ENCODE measurements around the gene ANLN.
"Not testable (repeated sequence)": the region's sequence is repeated elsewhere in the genome, so short reads cannot be mapped to it uniquely, and the experiment has no call there.

Gene ANLN

DNA sequence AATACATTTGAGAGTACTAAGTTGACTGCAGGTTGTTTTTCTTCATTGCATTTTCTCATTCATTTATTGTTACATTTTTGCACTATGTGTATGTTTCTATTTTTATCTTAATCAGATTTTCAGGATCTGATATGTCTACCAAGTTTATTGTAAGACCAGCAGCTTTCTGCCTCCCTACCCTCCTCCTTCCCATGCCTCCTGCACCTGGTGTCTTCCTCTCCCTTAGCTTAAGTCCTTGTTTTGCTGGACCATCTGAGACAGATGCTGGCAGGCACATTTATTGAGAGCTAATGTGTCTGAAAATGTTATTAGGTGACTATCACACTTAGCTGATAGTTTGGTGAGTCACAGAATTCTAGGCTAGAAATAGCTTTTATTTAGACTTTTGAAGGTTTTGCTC lies 79.6 kb downstream of the ANLN start:
- no peak for DNase-seq

DNA sequence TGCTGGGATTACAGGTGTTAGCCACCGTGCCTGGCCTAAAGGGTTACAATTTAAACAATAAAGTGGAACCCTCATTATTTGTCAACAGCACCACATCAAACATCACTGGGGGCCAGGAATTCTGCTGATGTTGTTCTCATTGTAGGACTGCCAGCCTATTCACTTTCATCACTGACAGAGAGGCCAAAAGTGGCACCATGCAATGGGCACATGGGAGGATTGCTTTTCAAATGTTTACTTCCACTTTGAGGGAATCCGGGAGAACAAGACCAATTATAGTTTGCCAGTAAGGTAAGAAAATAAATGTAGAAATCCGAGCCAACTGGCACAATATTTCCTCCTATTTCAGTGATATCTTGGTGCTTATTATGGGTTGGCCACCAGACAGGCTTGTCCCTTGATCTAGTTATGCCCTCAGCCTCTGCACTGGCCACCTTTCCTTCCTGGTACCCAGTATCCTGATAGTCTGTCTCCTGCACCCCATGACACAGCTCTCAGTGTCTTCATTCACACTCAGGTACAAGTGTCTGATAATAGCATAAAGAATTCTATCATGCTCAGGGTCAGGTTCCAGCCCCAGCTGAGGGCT lies 82.6 kb downstream of the ANLN start:
- DNase-seq: no peak

DNA sequence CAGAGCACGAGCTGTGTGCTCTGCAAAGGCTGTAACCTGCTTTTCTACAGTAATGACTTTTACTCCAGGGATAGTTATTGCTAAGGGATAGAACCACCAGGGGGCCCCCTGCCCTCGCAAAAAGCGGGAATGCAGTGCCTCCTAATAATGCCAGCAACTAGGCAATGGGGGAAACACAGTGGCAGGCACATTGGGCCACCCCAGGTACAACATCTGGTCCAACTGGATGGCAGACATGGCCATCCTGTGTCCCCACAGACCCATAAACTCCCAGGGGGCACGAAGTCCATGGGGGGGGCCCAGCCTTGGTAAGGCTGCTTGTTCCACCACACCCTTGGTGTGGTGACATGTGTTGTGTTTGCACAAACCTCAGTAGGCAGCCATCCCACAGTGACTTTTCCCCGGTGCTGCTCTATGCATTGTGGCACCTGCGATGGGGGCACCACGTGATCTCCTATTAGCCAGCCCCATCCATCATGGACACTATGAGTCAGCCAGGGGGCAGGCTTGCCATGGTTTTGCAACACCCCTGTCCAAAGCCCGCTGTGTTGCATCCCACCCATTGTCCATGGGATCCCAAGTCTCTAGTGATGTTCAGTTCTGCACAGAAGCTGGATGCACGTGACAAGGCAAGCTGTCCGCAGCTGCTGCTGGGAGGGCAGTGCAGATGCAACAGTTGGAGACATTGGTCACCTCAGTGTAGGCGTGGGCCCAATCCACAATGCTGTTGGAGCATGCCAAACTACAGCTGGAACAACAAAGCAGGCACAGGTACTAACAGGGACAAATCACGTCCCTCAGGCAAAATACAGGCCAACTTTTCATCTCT lies 84.0 kb downstream of the ANLN start:
- peak in 1 of 2 donors; percentile 22 for DNase-seq

DNA sequence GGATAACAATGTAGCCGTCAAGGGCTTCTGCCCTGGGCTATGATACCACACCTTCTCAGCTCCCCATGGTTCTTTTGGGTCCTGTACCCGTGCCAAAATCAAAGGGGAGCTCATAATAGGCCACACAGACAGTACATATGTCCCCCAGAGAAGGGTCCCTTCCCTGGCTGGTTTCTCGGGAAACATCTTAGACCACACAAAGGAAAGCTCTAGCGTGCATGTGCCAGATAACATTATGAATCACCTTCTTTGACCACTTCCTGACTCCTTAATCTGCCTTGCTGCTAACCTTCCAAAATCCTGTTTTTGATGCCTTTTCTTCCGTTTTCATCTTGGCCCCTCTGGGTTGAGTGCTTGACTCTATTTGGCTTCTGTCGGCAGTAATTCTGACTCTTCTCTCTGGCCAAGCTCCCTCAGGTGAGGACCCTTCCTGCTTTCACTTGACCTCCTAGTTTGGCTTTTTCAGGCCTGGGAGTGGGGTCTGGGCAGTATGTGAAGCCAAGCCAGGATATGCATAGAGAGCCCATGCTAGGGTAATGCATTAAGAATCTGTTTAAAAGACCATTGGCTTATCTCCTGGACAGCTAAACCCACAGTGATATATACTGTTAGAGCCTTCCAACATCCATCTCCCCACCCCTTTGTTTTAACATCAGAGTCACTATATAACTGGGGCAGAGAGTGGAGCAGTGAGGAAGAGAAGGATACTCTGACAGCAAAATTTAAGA lies 84.8 kb downstream of the ANLN start:
- no peak for DNase-seq

DNA sequence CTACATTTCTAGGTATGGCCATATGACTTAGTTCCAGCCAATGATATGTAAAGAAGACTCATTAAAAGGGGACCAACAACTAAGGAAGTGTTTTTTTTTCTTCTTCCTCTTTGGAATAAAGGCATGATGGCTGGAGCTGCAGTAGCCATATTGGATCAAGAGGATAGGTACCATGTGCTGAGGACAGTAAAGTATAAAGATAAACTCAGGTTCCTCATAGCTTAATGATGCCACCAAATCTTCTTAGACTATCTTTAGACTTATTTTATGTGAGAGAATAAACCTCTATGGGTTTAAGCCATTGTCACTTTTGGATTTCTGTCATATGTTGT lies 85.3 kb downstream of the ANLN start:
- DNase-seq: no peak

DNA sequence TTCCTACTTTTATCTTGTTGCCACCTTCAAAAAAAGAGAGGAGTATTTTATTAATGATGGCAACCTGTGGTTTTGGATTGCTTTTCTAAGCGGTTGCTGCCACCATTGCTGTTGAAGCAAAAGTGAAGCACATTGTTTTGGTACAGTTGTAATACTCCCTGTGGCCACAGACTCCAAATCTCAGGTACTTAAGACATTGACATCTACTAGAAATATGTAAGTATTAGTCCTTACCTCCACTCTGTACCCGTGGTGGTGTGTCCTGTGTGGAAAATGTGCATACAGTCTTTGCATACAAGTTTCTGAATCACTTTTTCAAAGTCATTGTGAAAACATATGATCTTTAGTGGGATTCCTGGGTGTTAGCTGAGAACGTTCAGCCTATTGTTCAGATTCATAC lies 85.7 kb downstream of the ANLN start:
- no peak for DNase-seq

DNA sequence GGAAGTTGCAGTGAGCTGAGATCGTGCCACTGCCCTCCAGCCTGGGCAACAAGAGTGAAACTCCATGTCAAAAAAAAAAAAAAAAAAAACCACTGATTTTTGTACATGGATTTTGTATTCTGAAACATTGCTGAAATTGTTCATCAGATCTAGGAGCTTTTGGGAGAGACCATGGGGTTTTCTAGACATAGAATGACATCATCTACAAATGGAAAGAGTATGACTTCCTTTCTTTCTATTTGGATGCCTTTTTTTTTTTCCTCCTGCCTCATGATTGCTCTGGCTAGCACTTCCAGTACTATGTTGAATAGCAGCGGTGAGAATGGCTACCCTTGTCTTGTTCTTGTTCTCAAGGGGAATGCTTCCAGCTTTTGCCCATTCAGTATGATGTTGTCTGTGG lies 89.1 kb downstream of the ANLN start:
- no peak for DNase-seq

DNA sequence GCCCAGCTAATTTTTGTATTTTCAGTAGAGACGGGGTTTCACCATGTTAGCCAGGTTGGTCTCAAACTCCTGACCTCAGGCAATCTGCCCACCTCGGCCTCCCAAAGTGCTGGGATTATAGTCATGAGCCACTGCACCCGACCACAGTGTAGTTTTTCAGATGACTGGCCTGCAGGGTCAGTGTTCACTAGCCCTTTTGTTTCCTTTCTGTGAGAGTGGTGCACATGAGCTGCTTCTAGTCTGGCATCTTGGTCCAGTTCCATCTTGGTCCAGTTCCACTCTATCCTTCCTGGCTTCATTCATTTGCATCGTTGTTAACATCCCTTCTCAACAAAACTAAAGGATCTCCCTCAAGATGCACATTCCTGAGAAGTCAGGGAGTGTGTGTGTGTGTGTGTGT lies 94.2 kb downstream of the ANLN start:
- DNase-seq: not testable (repeated sequence)

DNA sequence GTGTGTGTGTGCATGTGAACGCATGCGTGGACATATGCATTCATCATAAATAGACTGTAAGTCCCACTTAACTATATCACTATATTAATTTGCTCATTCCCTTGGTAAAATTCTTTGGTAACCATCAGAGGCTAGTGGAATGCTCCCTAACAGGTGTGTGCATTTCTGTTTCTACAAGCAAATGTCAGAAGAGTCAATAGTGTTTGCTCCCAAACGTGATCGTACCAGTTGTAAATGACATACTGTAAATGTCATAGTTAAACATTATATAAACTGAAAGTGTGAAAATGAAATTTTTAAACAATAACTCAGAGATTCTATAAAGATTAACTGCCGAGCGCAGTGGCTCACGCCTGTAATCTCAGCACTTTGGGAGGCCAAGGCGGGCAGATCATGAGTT lies 94.6 kb downstream of the ANLN start:
- no peak for DNase-seq

DNA sequence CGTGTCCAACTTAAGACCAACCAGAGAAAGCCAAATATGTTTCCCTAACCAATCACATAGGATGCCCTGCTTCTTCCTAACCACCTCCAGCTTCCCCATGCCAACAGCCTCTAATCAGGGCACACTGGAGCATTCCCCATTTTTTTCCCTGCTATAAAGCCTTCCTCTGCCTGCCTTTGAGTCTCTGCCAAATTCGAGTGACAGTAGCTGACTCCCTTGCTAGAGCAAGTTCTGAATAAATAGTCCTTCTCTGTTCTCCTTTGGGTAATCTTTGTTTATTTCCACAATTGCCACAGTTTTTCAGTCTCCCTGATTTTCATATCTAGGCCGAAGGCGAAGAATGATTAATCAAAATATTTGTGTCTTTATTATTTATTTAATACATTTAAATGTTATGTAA lies 96.7 kb downstream of the ANLN start:
- DNase-seq: no peak

DNA sequence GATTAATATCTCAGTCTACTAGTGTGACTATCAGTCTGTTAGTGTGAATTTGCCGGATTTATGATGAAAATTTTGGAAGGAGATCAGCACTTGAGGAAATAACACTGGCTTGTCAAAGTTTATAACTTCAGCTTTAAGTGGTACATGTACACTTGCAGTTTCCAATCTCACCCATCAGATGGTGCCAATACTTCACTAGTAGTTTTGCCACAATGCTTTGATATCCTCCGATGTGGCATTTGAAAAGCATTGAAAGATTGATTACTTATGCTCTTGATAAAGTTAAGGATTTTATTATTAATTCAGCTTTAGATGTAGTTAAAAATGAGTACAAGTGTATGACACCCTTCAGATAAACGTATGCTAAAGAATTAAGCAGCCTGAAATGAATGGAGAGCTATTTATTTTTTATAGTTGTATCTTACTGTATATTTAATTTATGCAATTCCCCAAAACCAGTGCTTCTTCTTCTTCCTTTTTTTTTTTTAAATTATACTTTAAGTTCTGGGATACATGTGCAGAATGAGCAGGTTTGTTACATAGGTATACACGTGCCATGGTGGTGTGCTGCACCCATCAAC lies 98.2 kb downstream of the ANLN start:
- peak; percentile 24 to 74 for DNase-seq

DNA sequence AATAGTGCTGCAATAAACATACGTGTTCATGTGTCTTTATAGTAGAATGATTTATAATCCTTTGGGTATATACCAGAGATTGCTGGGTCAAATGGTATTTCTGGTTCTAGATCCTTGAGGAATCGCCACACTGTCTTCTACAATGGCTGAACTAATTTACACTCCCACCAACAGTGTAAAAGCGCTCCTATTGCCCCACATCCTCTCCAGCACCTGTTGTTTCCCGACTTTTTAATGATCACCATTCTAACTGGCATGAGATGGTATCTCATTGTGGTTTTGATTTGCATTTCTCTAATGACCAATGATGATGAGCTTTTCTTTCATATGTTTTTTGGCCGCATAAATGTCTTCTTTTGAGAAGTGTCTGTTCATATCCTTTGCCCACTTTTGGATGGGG lies 99.0 kb downstream of the ANLN start:
- DNase-seq: not testable (repeated sequence)

DNA sequence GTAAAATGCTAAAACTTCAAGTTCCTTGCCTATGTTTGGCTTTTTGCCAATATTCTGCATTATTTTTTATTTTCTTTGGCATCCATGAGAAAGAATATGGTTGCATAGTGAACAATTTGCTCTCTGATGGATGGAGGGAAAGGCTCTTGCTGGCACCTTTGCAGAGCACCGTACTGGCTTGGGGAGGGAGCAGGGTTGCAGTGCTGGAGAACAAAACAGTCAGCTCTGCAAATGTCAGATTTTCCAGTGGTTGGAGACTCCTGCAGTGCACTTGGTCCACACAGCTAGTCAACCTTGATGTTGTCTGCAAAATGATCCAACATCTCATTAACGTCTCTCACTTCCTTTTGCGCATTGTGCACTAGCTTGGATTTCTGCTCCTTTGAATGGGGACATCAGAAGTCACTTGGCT lies 100.8 kb downstream of the ANLN start:
- no peak for DNase-seq

DNA sequence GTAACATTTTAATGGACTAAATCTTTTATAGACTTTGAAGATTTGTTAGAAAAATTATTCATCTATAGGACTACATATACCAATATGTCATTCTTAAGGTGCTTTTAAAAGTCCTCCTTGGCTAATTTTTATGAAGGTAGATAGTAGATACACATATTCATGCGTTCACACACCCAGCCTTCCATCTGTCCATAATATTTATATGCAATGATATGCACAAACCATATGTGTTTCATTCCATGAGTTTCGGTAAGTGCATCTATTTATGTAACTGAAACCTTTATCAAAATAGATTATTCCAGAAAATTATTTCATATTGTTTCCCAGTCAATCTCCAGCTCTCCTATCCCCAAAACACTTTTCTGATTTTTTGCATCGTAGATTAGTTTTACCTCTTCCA lies 101.7 kb downstream of the ANLN start:
- DNase-seq: no peak

DNA sequence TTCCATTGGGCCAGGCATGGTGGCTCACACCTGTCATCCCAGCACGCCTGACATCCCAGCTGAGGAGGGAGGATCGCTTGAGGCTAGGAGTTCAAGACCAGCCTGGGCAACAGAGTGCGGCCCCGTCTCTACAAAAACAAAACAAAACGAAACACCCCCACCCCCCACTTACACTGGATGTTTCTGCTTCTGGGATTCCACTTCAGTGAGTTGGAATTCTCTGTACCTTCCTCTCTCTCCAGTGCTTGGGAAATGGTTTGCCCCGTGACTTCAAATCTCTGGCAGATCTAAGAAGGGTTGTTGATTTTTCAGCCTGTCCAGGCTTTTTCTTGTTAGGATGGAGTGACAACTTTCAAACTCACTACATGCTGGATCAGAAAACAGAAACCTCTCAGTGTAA lies 106.9 kb downstream of the ANLN start:
- no peak for DNase-seq

DNA sequence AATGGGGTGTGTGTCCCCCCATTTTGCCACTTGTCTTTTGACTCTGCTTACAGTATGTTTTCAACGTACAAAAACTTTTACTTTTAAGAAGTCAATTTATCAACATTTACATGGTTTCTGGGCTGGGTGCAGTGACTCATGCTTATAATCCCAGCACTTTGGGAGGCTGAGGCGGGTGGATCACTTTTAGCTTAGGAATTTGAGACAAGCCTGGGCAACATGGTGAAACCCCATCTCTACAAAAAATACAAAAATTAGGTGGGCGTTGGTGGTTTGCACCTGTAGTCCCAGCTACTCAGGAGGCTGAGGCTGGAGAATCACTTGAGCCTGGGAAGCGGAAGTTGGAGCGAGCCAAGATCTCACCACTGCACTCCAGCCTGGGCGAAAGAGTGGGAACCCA lies 107.5 kb downstream of the ANLN start:
- DNase-seq: not testable (repeated sequence)

DNA sequence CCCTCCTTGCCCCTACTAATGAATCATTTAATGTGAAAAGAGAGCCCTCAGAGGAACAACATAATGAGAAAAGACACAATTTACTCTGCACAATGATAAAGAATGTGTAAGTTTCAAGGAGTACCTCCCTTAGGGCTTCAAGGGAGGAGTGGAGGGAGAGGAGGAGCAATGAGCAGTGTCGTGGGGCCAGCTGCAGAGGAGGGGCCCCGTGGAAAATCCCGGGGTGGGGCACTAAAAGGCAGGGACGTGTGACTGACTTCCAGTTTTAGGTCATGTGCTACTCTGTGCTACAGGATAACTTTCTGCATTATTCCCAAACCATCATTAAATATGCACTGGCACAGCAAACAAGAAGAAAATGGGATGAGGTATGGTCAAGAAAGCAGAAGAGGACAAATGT lies 108.1 kb downstream of the ANLN start:
- no peak for DNase-seq

Data from CD4-positive, alpha-beta T cell treated with Interleukin-4 for 1 hour (primary cell).